ENCODE measurements around the gene WDR59.

The WDR59 gene

DNA sequence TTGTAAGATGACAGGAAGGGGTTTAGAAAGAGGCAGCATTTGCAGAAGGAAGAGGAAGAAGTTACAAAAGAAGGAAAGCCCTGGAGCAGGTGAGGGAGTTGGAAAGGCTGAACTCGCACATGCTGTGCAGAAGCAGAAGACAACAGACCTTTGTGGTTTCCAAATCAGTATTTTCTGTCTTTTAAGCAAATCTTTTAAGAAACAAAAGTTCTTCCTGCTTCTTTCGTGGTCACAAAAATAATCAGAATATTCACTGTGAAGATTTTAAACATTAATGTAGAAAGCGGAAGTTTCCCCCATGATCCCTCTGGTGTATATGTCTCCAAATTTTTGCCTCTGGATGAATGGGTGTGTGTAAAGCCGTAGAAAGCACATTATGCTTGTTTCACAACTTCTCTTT, 39.7 kb upstream of the WDR59 start:
- TF ChIP-seq, protein P1, sequence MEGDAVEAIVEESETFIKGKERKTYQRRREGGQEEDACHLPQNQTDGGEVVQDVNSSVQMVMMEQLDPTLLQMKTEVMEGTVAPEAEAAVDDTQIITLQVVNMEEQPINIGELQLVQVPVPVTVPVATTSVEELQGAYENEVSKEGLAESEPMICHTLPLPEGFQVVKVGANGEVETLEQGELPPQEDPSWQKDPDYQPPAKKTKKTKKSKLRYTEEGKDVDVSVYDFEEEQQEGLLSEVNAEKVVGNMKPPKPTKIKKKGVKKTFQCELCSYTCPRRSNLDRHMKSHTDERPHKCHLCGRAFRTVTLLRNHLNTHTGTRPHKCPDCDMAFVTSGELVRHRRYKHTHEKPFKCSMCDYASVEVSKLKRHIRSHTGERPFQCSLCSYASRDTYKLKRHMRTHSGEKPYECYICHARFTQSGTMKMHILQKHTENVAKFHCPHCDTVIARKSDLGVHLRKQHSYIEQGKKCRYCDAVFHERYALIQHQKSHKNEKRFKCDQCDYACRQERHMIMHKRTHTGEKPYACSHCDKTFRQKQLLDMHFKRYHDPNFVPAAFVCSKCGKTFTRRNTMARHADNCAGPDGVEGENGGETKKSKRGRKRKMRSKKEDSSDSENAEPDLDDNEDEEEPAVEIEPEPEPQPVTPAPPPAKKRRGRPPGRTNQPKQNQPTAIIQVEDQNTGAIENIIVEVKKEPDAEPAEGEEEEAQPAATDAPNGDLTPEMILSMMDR (IDR thresholded peaks at IDR 0.05): no peak

DNA sequence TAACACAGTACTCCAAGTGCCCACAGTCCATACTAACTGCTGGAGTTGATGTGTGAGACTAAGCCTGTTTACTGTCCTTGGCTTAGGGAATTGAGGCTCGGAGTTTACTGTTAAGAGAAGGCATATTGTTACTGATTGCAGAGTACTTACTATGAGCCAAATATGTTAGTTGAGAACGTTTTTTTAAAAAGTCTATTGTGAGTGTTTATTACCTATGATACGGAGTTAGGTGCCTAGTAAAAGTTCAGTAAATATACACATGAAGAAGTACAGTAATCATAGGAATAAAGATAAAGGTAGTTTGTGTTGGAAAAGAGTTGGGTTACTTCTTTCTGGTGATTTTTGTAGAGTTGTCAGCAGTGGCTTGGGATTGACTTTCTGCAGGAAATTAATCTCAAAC, 39.3 kb upstream of the WDR59 start:
- TF ChIP-seq, protein P1 (IDR thresholded peaks at IDR 0.05): no peak

DNA sequence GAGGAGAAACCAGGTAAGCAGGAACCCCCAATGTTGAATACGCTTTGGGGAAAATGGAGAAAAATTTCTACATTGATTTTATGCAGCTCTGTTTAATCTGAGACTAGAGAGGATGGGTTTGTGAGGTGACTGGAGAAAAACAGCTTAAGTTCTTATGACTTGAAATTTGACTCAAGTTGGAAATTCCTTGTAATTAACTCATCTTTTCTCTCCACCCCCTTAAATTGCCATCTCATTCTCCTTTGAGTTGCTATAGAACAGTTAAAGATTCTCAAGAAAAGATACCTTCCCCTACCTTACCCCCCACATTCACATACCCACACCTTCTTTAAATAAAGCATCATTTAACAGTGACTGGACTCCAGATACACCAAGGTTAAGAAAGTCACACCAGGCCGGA, 38.1 kb upstream of the WDR59 start:
- TF ChIP-seq, protein P1 (IDR thresholded peaks at IDR 0.05): no peak

DNA sequence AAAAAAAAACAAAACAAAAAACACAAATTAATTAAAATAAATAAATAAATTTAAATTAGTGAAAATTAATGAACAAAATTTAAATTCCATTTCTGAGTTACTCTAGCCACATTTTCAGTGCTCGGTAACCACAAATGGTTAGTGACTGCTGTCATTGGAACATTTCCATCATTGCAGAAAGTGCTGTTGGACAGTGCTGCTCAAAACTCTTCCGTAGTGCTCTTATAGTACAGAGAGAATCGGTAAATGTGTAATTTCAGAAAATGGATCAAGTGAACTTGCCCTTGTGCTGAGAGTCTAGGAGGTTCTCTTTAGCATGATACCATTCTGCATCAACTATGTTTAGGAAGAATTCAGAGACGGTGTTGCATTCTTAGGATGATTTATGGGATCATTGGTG, 37.6 kb upstream of the WDR59 start:
- TF ChIP-seq, protein P1 (IDR thresholded peaks at IDR 0.05): no peak

DNA sequence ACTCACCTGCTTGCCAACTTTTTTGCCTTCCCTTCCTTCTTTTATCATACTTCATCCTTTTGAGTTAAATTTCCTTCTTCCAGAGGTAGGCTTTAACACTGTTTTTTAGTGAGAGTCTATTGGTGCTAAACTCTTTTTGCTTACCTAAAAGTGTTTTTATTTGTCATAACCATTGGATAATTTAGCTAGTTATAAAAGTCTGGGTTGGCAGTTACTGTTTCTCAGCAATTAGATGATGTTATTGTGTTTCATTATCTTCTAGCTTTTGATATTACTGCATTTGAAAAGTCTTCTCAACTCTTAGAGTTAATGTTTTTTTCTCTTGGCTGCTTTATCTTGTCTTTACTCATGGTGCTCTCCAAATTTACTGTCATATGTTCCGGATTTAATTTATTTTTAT, 36.5 kb upstream of the WDR59 start:
- TF ChIP-seq, protein P1 (IDR thresholded peaks at IDR 0.05): no peak

DNA sequence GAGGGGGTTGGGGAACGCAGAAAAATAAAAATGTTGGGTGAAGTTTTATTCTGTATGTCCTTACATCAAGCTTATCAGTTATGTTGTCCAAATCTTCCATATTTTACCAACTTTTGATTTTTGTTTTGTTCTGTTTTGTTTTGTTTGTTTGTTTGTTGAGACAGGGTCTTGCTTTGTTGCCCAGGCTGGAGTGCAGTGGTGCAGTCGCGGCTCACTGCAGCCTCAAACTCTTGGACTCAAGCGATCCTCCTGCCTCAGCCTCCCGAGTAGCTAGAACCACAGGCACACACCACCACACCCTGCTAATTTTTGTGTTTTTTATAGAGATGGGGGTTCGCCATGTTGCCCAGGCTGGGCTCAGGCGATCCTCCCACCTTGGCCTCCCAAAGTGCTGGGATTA, 34.7 kb upstream of the WDR59 start:
- TF ChIP-seq, protein P1 (IDR thresholded peaks at IDR 0.05): no peak

DNA sequence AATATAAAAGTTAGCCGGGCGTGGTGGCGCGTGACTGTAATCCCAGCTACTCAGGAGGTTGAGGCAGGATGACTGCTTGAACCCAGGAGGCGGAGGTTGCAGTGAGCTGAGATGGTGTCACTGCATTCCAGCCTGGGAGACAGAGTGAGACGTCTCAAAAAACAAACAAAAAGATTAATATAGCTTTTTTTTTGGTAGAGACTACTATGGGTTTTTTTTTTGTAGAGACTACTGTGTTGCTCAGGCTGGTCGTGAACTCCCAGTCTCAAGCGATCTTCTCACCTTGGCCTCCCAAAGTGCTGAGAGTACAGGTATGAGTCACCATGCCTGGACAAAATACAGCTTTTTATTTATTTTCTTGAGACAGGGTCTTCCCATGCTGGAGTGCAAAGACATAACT, 34.1 kb upstream of the WDR59 start:
- TF ChIP-seq, protein P1 (IDR thresholded peaks at IDR 0.05): no peak
